Fibroblast of lung (primary cell): ENCODE measurements around the gene UQCC5.

Experiments used
- CTCF ChIP-seq, 2 donors: IDR thresholded peaks in 1 of 2; conservative IDR thresholded peaks in 1 of 2; 1 replicate in 1 of 2; 2 replicates in 1 of 2; pipeline ENCODE4 v1.5.1; 2011 to 2012; ENCODE audit warnings: low read length in 2 of 2, control low read depth in 1 of 2, inconsistent platforms in 1 of 2, low read depth in 1 of 2, mild to moderate bottlenecking in 1 of 2
- EZH2 ChIP-seq: IDR thresholded peaks from 2 replicates; pipeline ENCODE4 v1.5.1; 2012; ENCODE audit warnings: low read length, control low read depth, mild to moderate bottlenecking; ENCODE audit errors: missing control alignments

DNA sequence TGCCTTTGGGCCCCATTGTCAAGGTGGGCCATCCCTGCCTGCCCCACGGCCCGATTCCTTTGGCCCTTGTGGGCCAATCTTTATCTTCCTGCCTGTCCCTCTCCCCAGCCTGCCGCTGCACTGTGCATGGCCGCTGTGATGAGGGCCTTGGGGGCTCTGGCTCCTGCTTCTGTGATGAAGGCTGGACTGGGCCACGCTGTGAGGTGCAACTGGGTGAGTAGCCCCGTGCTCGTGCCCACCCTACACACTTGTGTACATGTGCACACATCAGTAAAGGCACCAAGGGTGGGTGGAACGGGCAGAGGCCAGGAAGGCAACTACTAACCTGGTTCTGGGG lies 14.9 kb upstream of the UQCC5 start:
- TF ChIP-seq CTCF (conservative IDR thresholded peaks at IDR 0.05 in 1 of 2, IDR thresholded peaks at IDR 0.05 in 1 of 2; ENCODE audit: low read depth in 1 of 2, low read length in 2 of 2) (no peak), EZH2 (no peak)
